HepG2 (cell line): ENCODE results near the gene WDR93. TPM values are rescaled to one million over a fixed set of nuclear protein-coding genes. Genes with fewer than 3 reads are reported as not detected.

Source experiments
- BHLHE40 ChIP-seq: IDR thresholded peaks from 2 replicates; pipeline ENCODE4 v1.6.1; 2011; ENCODE audit warnings: low read length, improper control_type of control experiment
- DMAP1 ChIP-seq: IDR thresholded peaks from 2 replicates; pipeline ENCODE4 v1.6.1; 2016
- FOXK2 ChIP-seq: fragments of 450-650 bp; IDR thresholded peaks from 2 replicates; pipeline ENCODE4 v1.6.1; 2016
- GZF1 ChIP-seq: sonication (generic); formaldehyde crosslinking; IDR thresholded peaks from 2 replicates; pipeline ENCODE4 v1.5.1; 2020; ENCODE audit warnings: mild to moderate bottlenecking, missing genetic modification reagents
- HINFP ChIP-seq: sonication (generic); formaldehyde crosslinking; IDR thresholded peaks from 2 replicates; pipeline ENCODE4 v1.4.0; 2020; ENCODE audit warnings: low read depth, mild to moderate bottlenecking, missing genetic modification reagents
- IKZF1 ChIP-seq: fragments of 450-650 bp; IDR thresholded peaks from 2 replicates; pipeline ENCODE4 v1.7.1; 2016
- NCOR1 ChIP-seq: fragments of 200-600 bp; sonication (generic); IDR thresholded peaks from 2 replicates; pipeline ENCODE4 v1.7.0; 2017; ENCODE audit warnings: antibody characterized with exemption, low read length, borderline replicate concordance
- NFIC ChIP-seq: IDR thresholded peaks from 2 replicates; pipeline ENCODE4 v1.6.1; 2012; ENCODE audit warnings: mild to moderate bottlenecking, low read length, inconsistent platforms
- SNAPC5 ChIP-seq: sonication (generic); formaldehyde crosslinking; IDR thresholded peaks from 2 replicates; pipeline ENCODE4 v1.8.1; 2023; ENCODE audit warnings: mild to moderate bottlenecking, missing genetic modification reagents, borderline replicate concordance
- TCF7L2 ChIP-seq: IDR thresholded peaks from 2 replicates; pipeline ENCODE4 v1.6.1; 2011; ENCODE audit warnings: mild to moderate bottlenecking, low read depth, low read length, moderate library complexity
- TEAD2 ChIP-seq: sonication (generic); formaldehyde crosslinking; IDR thresholded peaks from 2 replicates; pipeline ENCODE4 v1.9.0; 2021; ENCODE audit warnings: missing genetic modification reagents
- THAP7 ChIP-seq: sonication (generic); formaldehyde crosslinking; IDR thresholded peaks from 2 replicates; pipeline ENCODE4 v1.8.1; 2023; ENCODE audit warnings: mild to moderate bottlenecking, missing genetic modification reagents
- ZBTB34 ChIP-seq: sonication (generic); formaldehyde crosslinking; IDR thresholded peaks from 2 replicates; pipeline ENCODE4 v1.8.0; 2022; ENCODE audit warnings: mild to moderate bottlenecking, missing genetic modification reagents
- ZNF10 ChIP-seq: sonication (generic); formaldehyde crosslinking; IDR thresholded peaks from 2 replicates; pipeline ENCODE4 v1.4.0; 2020; ENCODE audit warnings: mild to moderate bottlenecking, low read depth, missing genetic modification reagents, borderline replicate concordance
- ZNF224 ChIP-seq: sonication (generic); formaldehyde crosslinking; IDR thresholded peaks from 2 replicates; pipeline ENCODE4 v1.5.0; 2020; ENCODE audit warnings: mild to moderate bottlenecking, missing genetic modification reagents
- ZNF253 ChIP-seq: sonication (generic); formaldehyde crosslinking; IDR thresholded peaks from 2 replicates; pipeline ENCODE4 v1.8.0; 2022; ENCODE audit warnings: mild to moderate bottlenecking, missing genetic modification reagents, borderline replicate concordance
- ZNF441 ChIP-seq: sonication (generic); formaldehyde crosslinking; IDR thresholded peaks from 2 replicates; pipeline ENCODE4 v1.7.0; 2021; ENCODE audit warnings: missing genetic modification reagents, borderline replicate concordance
- ZNF672 ChIP-seq: sonication (generic); formaldehyde crosslinking; IDR thresholded peaks from 2 replicates; pipeline ENCODE4 v1.8.1; 2022; ENCODE audit warnings: missing genetic modification reagents
- polyA plus RNA-seq, 8 experiments: library from polyadenylated mRNA; depleted of rRNA in 3 of 8; stranded (reverse) in 7 of 8; unstranded in 1 of 8; fragments of >200 nt; fragmentation: Illumina TruSeq in 4 of 8; extraction: Trizol in 4 of 8; gene quantifications; 2 replicates each; pipeline versions ENCODE4 v1.2.1 to v1.2.3, GENCODE V29; 2011 to 2016; ENCODE audit warnings: low read depth in 4 of 8, missing spikeins in 1 of 8, mixed read lengths in 1 of 8; ENCODE audit not compliant: insufficient read depth in 1 of 8
- total RNA-seq, 5 experiments: library from RNA; depleted of rRNA; stranded (reverse); fragments of >200 nt; fragmentation: Illumina TruSeq; extraction: Trizol; gene quantifications; 2 replicates each; pipeline ENCODE4 v1.2.3, GENCODE V29; 2016; ENCODE audit warnings: low read depth in 1 of 5
- TF ChIP-seq, protein P1 (sequence below): sonication (generic); formaldehyde crosslinking; IDR thresholded peaks from 2 replicates; pipeline ENCODE4 v1.4.0; 2020; ENCODE audit warnings: mild to moderate bottlenecking, missing genetic modification reagents
- TF ChIP-seq, protein P2 (sequence below): sonication (generic); formaldehyde crosslinking; conservative IDR thresholded peaks from 2 replicates; pipeline ENCODE4 v1.4.0; 2020; ENCODE audit warnings: missing genetic modification reagents
- TF ChIP-seq, protein P3 (sequence below): sonication (generic); formaldehyde crosslinking; IDR thresholded peaks from 2 replicates; pipeline ENCODE4 v1.8.0; 2022; ENCODE audit warnings: mild to moderate bottlenecking, missing genetic modification reagents, moderate library complexity

Gene WDR93
- total and polyA plus RNA-seq, 2 of the 13 experiments (the other 11 are each of a cell fraction or from before 2014, with no cell fraction given) = 0.07 TPM; not detected in 1

GRCh38 chr15:89776274-89777072 lies 85.9 kb downstream of the WDR93 start, which contains the start of gene MESP2 (continued):
- TF ChIP-seq, protein P1, sequence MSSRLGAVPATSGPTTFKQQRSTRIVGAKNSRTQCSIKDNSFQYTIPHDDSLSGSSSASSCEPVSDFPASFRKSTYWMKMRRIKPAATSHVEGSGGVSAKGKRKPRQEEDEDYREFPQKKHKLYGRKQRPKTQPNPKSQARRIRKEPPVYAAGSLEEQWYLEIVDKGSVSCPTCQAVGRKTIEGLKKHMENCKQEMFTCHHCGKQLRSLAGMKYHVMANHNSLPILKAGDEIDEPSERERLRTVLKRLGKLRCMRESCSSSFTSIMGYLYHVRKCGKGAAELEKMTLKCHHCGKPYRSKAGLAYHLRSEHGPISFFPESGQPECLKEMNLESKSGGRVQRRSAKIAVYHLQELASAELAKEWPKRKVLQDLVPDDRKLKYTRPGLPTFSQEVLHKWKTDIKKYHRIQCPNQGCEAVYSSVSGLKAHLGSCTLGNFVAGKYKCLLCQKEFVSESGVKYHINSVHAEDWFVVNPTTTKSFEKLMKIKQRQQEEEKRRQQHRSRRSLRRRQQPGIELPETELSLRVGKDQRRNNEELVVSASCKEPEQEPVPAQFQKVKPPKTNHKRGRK (CRISPR knock-in tag) = no peak
- TF ChIP-seq ZNF441 (CRISPR knock-in tag) = no peak
- TF ChIP-seq, protein P2, sequence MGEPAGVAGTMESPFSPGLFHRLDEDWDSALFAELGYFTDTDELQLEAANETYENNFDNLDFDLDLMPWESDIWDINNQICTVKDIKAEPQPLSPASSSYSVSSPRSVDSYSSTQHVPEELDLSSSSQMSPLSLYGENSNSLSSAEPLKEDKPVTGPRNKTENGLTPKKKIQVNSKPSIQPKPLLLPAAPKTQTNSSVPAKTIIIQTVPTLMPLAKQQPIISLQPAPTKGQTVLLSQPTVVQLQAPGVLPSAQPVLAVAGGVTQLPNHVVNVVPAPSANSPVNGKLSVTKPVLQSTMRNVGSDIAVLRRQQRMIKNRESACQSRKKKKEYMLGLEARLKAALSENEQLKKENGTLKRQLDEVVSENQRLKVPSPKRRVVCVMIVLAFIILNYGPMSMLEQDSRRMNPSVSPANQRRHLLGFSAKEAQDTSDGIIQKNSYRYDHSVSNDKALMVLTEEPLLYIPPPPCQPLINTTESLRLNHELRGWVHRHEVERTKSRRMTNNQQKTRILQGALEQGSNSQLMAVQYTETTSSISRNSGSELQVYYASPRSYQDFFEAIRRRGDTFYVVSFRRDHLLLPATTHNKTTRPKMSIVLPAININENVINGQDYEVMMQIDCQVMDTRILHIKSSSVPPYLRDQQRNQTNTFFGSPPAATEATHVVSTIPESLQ (CRISPR knock-in tag) = no peak
- 0 out of 2 replicates have a peak, but pooled peaks have one; percentile 22 for TF ChIP-seq DMAP1 (CRISPR knock-in tag)
- no peak for TF ChIP-seq NFIC
- TF ChIP-seq SNAPC5 (CRISPR knock-in tag) = no peak
- TF ChIP-seq ZNF253 (CRISPR knock-in tag) = no peak; the same call in 1 of the 2 replicates
- TF ChIP-seq, protein P3, sequence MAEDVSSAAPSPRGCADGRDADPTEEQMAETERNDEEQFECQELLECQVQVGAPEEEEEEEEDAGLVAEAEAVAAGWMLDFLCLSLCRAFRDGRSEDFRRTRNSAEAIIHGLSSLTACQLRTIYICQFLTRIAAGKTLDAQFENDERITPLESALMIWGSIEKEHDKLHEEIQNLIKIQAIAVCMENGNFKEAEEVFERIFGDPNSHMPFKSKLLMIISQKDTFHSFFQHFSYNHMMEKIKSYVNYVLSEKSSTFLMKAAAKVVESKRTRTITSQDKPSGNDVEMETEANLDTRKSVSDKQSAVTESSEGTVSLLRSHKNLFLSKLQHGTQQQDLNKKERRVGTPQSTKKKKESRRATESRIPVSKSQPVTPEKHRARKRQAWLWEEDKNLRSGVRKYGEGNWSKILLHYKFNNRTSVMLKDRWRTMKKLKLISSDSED (CRISPR knock-in tag) = no peak
- TF ChIP-seq ZNF672 = no peak
- TF ChIP-seq THAP7 (CRISPR knock-in tag) = peak; percentile 85; the same call in 1 of the 2 replicates
- no peak for TF ChIP-seq NCOR1
- 0 out of 2 replicates have a peak, but pooled peaks have one; percentile 29 for TF ChIP-seq BHLHE40
- no peak for TF ChIP-seq GZF1 (CRISPR knock-in tag)
- TF ChIP-seq TEAD2 (CRISPR knock-in tag) = no peak
- peak; percentile 82; the same call in 1 of the 2 replicates for TF ChIP-seq HINFP (CRISPR knock-in tag)
- no peak for TF ChIP-seq ZBTB34 (CRISPR knock-in tag)
- TF ChIP-seq ZNF10 (CRISPR knock-in tag) = no peak
- no peak for TF ChIP-seq TCF7L2
- no peak for TF ChIP-seq IKZF1
- TF ChIP-seq ZNF224 (CRISPR knock-in tag) = no peak
- no peak for TF ChIP-seq FOXK2
